ENCODE measurements around the gene KCNS1.

Gene KCNS1

DNA sequence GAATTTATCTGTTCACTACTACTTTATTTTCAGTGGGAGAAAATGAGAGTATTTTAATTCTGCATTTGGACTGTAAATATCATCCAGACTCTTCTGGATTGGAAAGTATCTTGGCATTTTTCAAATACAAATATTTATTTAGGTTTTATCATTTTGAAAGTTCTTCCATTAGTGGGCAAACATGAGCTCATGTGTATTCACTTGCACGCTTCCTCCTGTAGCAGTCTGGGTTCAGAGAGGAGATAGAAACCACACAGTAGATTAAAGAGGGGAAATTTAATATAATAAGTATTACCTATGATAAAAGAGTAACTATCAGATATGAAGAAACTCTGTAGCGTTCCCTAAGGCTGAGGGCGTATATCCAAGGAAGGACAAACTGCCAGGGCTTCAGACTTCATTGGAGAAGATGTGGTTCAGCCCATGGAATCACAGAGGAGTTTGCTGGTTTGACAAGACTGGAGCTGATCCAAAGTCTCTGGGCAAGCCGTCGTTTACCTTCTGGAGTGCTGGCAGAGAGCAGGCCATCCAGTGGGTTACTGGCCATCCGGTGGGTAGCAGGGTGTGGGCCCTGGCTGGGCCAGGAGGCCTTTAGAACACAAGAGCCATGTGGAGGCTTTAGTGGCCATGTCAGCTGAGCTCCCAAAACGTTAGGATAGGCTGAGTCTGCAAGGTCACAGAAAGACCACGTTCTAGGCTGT, 44.3 kb downstream of the KCNS1 start:
- TF ChIP-seq, protein P1, sequence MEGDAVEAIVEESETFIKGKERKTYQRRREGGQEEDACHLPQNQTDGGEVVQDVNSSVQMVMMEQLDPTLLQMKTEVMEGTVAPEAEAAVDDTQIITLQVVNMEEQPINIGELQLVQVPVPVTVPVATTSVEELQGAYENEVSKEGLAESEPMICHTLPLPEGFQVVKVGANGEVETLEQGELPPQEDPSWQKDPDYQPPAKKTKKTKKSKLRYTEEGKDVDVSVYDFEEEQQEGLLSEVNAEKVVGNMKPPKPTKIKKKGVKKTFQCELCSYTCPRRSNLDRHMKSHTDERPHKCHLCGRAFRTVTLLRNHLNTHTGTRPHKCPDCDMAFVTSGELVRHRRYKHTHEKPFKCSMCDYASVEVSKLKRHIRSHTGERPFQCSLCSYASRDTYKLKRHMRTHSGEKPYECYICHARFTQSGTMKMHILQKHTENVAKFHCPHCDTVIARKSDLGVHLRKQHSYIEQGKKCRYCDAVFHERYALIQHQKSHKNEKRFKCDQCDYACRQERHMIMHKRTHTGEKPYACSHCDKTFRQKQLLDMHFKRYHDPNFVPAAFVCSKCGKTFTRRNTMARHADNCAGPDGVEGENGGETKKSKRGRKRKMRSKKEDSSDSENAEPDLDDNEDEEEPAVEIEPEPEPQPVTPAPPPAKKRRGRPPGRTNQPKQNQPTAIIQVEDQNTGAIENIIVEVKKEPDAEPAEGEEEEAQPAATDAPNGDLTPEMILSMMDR (IDR thresholded peaks at IDR 0.05; ENCODE audit: low read depth, low read length), result no peak
- no peak for DNase-seq (ENCODE audit: extremely low read depth, low read depth)

DNA sequence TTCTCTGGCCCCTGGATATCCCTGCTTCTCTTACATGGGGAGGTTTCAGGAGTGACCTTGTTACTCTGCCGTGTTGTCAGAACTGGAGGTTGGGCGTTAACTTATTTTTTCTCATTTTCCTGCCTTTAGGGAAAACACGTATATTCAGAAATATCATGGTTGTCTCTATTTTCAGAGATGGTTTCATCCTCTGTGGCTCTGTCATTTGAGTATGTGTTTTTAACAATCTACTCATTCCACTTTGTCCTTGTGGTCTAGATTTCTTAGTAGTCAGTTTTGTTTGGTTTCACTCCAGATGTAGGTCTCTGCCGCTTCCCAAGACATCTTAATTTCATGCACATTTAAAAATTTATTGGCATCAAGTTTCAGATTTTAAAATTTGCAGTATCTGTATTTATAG, 45.9 kb downstream of the KCNS1 start:
- TF ChIP-seq, protein P1 (IDR thresholded peaks at IDR 0.05; ENCODE audit: low read depth, low read length), result no peak
- DNase-seq (ENCODE audit: extremely low read depth, low read depth), result no peak

DNA sequence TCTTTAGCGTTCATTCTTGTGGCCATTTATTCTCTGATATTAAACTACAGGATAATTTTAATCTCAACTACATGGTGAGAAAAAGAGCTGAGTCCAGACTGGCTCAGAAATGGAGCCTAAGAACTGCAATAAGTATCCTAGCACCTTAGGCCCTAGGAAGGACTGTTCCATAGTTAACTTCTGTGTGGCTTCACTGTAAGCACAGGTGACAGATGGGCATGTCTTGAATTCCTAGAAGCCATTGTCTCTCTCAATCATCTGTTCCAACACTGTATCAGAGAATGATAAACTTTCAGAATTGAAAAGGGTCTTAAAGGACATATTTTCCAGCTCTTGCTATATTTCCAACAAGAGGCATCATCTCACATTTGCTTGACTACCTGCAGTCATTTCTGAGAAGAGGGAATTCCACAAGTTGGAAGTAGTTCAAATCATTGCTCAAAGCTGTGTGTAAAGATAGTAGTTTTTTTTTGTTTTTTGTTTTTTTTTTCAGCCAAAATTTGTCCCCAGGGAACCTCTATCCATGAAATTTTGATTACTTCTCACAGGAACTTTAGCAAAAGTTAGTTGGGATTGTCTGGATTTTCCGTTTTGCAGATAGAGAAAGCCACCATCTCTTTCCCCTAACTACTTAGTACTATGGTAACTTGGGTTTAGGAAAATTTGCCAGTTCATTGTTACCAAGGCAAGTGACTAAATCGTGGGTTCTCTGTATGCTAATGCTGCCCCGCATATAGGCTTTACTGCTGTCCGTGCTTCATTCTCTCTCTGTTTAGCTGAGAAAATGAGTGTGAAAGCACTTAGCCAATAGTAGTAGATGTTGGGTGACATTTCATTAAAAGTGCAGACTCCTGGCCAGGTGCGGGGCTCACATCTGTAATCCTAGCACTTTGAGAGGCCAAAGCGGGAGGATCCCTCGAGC, 47.2 kb downstream of the KCNS1 start:
- no peak for DNase-seq (ENCODE audit: extremely low read depth, low read depth)
- TF ChIP-seq, protein P1 (IDR thresholded peaks at IDR 0.05; ENCODE audit: low read depth, low read length), result no peak

DNA sequence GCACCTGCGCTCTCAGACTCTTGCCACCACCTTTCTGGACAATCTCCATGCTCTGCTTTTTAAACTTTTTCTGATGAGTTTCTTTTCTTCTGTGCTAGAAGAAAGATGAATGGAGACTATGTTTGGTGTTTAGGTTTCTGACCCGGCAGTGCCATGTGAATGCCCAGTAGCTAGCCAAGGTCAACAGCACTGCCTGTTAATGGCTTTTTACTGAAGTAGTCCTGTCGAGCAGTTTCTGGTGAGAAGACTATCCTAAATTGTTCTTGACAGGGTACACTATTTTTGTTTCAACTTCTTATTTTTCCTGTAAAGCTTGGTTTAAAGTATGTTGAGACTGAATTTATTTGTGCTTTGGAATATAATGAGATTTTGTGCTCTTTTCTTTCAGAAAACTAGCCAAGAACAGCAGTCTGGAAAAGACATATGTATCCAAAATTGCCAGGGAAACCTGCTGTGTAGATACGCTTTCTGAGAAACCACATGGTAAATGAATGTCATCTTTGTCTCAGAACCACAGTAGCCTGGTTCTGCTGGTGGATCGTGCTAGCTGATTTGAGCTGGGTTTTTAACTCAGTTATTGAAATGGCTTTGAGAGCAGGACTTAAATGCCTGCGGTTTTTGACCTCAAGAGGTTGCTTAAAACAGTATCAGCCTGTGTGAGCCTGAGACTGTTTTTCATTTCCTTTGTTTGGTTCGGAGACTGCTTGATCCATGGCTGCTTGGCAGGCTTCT, 48.1 kb downstream of the KCNS1 start:
- TF ChIP-seq, protein P1 (IDR thresholded peaks at IDR 0.05; ENCODE audit: low read depth, low read length), result no peak
- peak; percentile 84 for DNase-seq (ENCODE audit: extremely low read depth, low read depth)

DNA sequence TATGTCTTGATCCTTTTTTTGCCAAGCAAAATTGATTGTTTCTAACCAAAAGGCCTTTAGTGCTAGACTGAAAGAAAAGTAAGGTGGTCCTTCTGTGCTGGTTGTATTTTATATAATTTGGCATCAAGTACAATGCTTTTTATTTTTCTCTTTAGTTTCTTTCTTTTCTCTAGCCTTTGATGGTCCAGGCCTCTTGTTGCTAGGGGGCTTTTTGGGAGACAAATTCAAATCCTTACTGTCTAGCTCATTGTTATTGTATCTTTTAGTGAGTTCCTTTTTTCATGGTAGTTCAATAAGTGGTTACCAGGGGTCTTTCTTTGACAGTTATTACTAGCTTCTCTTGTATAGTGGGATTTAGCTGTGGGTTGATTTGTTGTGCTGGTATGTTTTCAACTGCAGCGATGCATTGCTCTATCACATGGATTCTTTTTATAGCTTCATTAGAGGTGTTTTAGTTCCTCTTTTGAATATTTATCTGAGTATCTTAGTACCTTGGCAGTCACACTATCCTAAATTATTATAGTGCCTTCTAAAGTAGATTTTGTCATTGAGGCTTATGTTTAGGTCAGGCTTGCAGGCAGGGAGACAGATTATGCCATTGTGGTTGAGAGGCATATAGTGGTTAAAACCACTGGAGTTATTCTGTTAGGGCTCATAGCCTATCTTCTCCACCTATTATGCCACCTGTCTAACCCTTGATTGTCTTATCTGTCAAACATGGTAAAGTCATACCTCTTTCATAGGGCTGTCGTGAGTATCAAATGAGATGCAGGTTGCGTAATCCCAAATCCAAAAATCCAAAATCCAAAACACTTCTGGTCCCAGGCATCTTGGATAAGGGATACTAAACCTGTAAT, 49.5 kb downstream of the KCNS1 start:
- DNase-seq (ENCODE audit: extremely low read depth, low read depth), result no peak
- TF ChIP-seq, protein P1 (IDR thresholded peaks at IDR 0.05; ENCODE audit: low read depth, low read length), result no peak

DNA sequence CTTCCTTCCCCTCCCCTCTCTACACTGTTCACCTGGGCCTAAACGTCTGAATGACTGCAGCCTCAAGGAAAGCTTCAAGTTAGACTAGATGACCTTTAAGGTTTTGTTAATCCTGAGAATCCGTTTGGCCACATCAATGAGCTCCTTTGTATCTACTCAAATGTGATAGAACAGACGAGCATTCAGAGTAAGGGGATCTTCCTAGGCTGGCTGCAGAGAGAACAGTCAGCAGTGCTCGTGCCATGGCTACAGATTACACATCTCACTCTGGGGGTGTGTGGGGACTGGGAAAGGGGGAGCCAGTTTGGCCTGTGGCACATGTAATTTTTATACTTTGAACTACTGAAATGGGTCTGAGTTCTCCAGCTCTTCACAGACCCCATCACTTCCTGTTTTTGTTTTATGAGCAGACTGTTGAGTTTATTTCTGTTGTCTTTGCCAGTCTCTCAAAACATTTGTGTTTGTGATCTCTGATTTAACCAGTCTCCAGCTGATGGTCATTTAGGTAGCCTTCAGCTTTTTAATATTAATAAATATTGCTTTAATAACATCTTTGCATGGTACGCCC, 50.9 kb downstream of the KCNS1 start:
- no peak for DNase-seq (ENCODE audit: extremely low read depth, low read depth)
- TF ChIP-seq, protein P1 (IDR thresholded peaks at IDR 0.05; ENCODE audit: low read depth, low read length), result no peak
